ENCODE measurements around the gene CCNB1.

DNA sequence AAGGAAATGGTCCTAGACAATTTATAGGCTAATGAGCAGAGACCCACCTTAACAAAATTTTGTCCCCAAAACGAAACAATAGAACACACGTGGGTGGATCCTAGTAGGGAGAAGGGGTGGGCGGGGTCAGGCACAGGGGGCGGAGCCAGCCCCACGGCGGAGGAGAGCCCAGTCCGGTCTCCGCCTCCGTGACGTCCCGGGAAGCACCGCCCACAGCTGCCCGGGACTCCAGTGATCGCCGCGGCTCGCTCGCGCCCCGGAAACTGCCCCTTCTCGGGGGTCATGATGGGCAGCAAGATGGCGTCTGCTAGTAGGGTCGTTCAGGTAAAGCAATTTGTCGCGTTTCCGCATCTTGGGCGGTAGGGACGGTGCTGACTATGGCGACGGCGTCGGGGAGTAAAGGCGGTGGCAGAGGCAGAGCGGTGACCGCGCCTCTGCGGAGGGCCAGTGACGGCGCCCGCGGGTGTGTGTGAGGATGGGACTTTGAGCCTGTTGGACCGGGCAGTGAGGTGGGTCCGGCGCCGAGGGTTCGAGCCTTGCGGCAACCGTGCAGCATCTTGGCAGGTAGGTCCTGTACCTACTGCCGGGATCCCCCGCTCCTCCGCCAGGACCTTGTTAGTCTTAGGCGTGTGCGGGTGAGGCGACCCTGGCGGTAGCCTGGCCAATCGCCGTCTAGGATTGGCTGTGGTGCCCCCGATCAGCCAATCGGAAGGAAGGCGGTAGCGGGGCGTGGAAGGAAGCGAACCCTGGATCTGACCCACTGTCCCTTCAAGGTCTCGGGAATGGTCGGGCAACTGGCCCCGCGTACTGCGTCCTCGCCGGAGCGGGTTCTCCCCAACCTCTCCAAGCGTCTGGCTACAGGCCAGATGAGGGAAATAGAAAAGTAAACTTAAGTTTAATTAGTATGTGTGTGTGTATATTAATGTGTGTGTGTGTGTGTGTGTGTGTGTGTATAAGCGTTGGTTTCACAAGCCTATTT is 50.9 kb downstream of the CCNB1 start:
- TF ChIP-seq POLR2AphosphoS5 (IDR thresholded peaks at IDR 0.05; ENCODE audit: low read depth): no peak
- TF ChIP-seq, protein P1, sequence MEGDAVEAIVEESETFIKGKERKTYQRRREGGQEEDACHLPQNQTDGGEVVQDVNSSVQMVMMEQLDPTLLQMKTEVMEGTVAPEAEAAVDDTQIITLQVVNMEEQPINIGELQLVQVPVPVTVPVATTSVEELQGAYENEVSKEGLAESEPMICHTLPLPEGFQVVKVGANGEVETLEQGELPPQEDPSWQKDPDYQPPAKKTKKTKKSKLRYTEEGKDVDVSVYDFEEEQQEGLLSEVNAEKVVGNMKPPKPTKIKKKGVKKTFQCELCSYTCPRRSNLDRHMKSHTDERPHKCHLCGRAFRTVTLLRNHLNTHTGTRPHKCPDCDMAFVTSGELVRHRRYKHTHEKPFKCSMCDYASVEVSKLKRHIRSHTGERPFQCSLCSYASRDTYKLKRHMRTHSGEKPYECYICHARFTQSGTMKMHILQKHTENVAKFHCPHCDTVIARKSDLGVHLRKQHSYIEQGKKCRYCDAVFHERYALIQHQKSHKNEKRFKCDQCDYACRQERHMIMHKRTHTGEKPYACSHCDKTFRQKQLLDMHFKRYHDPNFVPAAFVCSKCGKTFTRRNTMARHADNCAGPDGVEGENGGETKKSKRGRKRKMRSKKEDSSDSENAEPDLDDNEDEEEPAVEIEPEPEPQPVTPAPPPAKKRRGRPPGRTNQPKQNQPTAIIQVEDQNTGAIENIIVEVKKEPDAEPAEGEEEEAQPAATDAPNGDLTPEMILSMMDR (IDR thresholded peaks at IDR 0.05; ENCODE audit: insufficient read depth, low read length): no peak
- TF ChIP-seq, protein P2, sequence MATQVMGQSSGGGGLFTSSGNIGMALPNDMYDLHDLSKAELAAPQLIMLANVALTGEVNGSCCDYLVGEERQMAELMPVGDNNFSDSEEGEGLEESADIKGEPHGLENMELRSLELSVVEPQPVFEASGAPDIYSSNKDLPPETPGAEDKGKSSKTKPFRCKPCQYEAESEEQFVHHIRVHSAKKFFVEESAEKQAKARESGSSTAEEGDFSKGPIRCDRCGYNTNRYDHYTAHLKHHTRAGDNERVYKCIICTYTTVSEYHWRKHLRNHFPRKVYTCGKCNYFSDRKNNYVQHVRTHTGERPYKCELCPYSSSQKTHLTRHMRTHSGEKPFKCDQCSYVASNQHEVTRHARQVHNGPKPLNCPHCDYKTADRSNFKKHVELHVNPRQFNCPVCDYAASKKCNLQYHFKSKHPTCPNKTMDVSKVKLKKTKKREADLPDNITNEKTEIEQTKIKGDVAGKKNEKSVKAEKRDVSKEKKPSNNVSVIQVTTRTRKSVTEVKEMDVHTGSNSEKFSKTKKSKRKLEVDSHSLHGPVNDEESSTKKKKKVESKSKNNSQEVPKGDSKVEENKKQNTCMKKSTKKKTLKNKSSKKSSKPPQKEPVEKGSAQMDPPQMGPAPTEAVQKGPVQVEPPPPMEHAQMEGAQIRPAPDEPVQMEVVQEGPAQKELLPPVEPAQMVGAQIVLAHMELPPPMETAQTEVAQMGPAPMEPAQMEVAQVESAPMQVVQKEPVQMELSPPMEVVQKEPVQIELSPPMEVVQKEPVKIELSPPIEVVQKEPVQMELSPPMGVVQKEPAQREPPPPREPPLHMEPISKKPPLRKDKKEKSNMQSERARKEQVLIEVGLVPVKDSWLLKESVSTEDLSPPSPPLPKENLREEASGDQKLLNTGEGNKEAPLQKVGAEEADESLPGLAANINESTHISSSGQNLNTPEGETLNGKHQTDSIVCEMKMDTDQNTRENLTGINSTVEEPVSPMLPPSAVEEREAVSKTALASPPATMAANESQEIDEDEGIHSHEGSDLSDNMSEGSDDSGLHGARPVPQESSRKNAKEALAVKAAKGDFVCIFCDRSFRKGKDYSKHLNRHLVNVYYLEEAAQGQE (IDR thresholded peaks at IDR 0.05; ENCODE audit: insufficient replicate concordance, low read depth): no peak

Measured in HL-60 (cell line).